SH-SY5Y (cell line): Measurements from ENCODE around the gene SMNDC1.

Source experiments
- GATA2 ChIP-seq: IDR thresholded peaks from 2 replicates; pipeline ENCODE4 v1.6.1; 2011; ENCODE audit warnings: mild to moderate bottlenecking, low read depth, low read length
- GATA3 ChIP-seq: IDR thresholded peaks from 2 replicates; pipeline ENCODE4 v1.6.1; 2011; ENCODE audit warnings: low read depth, mild to moderate bottlenecking, low read length, moderate library complexity

GRCh38 chr10:110311357-110311949 is 6.7 kb upstream of the SMNDC1 start:
- TF ChIP-seq GATA2 (no peak), GATA3 (no peak)
